Measurements from ENCODE around the gene NTRK2.

NTRK2 gene

DNA sequence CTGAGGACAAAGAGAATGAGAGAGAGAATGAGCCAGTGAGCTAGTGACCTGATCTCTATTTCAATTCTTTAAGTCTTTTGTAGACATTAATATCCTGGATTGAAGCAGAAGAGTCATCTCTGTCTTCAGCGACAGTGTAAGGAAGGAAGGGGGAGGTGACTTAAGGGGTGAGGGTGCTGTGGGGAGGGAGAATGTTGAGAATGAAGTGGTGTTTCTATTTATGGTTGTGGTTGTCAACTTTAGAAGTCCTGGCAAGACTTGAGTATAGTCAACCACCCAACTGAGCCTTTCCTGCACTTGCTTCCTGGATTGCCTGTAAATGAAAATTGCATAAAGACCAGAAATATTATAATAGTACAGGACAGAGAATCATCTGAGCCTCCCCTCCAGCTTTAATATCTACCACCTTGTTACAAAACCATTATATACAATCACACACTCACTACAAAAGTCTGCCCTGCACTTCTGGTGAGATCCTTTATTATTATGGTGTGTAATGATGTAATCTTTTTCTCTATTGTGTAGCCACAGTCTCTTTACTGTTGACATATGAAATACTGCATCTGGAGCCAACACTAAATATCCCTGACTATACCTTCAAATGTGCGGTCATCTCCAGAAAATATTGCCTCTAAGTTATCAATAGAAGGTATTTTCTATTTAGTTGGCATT is 91.7 kb downstream of the NTRK2 start:
- Histone ChIP-seq H3K9me3 (ENCODE audit: control insufficient read depth, low read length) (no peaks in the 10 kb centered on the region), H3K4me3 (ENCODE audit: insufficient read depth, low read depth, low read length) (no peak overlapping the region), H3K27ac (ENCODE audit: insufficient read depth, low read depth, low read length, poor library complexity, severe bottlenecking) (no peak overlapping the region), H3K27me3 (ENCODE audit: control insufficient read depth, insufficient read depth, low read length, poor library complexity, severe bottlenecking) (no peaks in the 10 kb centered on the region), H3K4me1 (ENCODE audit: control insufficient read depth, insufficient read depth, low read length) (no peaks in the 10 kb centered on the region), H3K36me3 (ENCODE audit: control insufficient read depth, insufficient read depth, low read length) (no peaks in the 10 kb centered on the region)
- 87 to 96% methylated on average over 2 of the region's 2 CpGs for WGBS, 2 experiments

DNA sequence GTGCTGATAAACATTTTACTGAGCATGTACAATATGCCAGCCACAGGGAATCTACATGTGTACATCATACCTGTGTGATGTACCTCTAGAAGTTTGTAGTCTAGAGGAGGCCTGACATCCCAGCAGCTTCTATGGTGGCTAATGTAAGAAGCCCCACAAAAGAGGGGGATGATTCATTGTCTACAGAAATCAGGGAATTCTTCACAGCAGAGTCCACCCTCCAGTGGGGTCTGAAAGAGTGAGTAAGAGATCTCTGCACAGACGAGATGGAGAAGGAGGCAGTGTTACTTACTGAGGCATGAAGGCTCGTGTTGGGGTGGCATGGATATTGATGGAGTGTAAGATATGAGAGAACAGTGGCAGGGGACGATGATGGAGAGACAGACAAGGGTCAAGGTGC is 103.0 kb downstream of the NTRK2 start:
- Histone ChIP-seq H3K4me1 (ENCODE audit: control insufficient read depth, insufficient read depth, low read length) (no peaks in the 10 kb centered on the region), H3K9me3 (ENCODE audit: control insufficient read depth, low read length) (no peaks in the 10 kb centered on the region), H3K27me3 (ENCODE audit: control insufficient read depth, insufficient read depth, low read length, poor library complexity, severe bottlenecking) (no peaks in the 10 kb centered on the region), H3K36me3 (ENCODE audit: control insufficient read depth, insufficient read depth, low read length) (no peaks in the 10 kb centered on the region), H3K27ac (ENCODE audit: insufficient read depth, low read depth, low read length, poor library complexity, severe bottlenecking) (no peak overlapping the region), H3K4me3 (ENCODE audit: insufficient read depth, low read depth, low read length) (no peak overlapping the region)
- WGBS, 2 experiments: 95% methylated on average over 3 of the region's 3 CpGs

DNA sequence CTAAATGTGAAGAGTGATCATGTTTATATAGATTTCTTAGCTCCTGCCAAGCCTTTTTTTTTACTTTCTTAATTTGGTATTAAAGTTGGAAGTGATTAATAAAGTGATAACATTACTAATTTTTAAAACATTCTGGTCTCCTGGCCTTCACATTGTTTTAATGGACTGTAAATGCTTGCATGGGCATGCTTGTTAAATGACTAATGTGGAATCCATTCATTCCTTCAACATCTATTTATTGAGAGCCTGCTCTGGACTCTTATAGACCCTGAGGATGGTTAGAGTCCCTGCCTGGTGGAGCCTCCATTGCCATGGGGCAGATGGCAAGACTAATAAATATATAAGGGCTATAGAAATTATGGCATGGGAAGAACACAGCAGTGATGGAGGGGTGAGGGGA is 103.5 kb downstream of the NTRK2 start:
- no peak overlapping the region for H3K4me3 ChIP-seq (ENCODE audit: insufficient read depth, low read depth, low read length)
- H3K4me1 ChIP-seq (ENCODE audit: control insufficient read depth, insufficient read depth, low read length): no peaks in the 10 kb centered on the region
- H3K9me3 ChIP-seq (ENCODE audit: control insufficient read depth, low read length): no peaks in the 10 kb centered on the region
- no peaks in the 10 kb centered on the region for H3K27me3 ChIP-seq (ENCODE audit: control insufficient read depth, insufficient read depth, low read length, poor library complexity, severe bottlenecking)
- H3K27ac ChIP-seq (ENCODE audit: insufficient read depth, low read depth, low read length, poor library complexity, severe bottlenecking): no peak overlapping the region
- no peaks in the 10 kb centered on the region for H3K36me3 ChIP-seq (ENCODE audit: control insufficient read depth, insufficient read depth, low read length)

DNA sequence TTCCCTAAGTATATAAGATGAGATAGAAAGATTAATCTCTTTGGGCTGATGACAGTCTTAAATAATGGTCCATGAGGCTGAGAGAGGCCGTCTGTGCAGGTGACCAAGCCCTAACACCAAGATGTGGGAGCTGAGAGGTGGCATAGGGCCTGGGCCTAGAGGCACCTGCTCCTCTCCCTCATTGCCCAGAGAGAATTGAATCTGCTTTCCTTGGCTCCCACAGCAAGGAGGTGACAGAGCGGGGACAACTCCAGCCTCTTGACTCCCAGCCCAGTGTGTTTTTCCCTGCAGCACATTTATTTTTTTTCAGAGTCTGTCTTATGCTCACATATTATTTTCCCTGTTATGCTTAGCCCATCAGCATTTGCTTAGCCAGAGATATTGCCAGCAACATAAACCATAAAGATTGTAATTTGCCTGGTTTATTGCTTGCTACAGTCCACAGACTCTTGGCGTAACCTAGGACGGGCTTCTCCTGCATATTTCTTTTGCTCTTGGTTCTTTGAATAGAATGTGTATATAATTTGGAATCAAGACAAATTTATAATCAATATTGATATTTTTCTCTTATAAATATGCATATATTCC is 105.6 kb downstream of the NTRK2 start:
- no peaks in the 10 kb centered on the region for H3K27me3 ChIP-seq (ENCODE audit: control insufficient read depth, insufficient read depth, low read length, poor library complexity, severe bottlenecking)
- H3K36me3 ChIP-seq (ENCODE audit: control insufficient read depth, insufficient read depth, low read length): no peaks in the 10 kb centered on the region
- WGBS, 2 experiments: 95% methylated on average over 2 to 4 of the region's 4 CpGs
- peaks cover 11% of the 10 kb centered on the region for H3K4me1 ChIP-seq (ENCODE audit: control insufficient read depth, insufficient read depth, low read length)
- no peak overlapping the region for H3K27ac ChIP-seq (ENCODE audit: insufficient read depth, low read depth, low read length, poor library complexity, severe bottlenecking)
- no peak overlapping the region for H3K4me3 ChIP-seq (ENCODE audit: insufficient read depth, low read depth, low read length)
- no peaks in the 10 kb centered on the region for H3K9me3 ChIP-seq (ENCODE audit: control insufficient read depth, low read length)

DNA sequence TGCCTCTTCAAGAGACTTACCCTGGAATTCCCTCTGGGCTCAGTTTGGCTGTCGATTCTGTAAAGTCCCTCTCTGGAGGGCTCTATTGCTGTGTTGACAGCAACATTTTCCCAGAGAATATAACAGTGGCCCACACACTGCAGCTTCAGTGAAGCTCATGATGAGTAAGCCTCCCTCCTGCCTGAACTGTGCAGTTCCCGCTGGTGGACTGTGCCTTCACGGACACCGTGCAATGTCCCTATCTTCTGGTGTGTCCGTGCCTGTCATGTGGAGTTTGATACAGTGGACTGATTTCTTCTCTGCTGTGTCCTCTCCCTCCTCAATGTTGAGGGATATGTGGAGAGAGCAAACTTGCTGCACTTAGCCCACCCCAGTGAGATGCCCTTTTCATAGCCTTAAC is 109.0 kb downstream of the NTRK2 start:
- Histone ChIP-seq H3K4me1 (ENCODE audit: control insufficient read depth, insufficient read depth, low read length) (peaks cover 11% of the 10 kb centered on the region), H3K27ac (ENCODE audit: insufficient read depth, low read depth, low read length, poor library complexity, severe bottlenecking) (no peak overlapping the region), H3K4me3 (ENCODE audit: insufficient read depth, low read depth, low read length) (no peak overlapping the region), H3K36me3 (ENCODE audit: control insufficient read depth, insufficient read depth, low read length) (no peaks in the 10 kb centered on the region), H3K27me3 (ENCODE audit: control insufficient read depth, insufficient read depth, low read length, poor library complexity, severe bottlenecking) (no peaks in the 10 kb centered on the region), H3K9me3 (ENCODE audit: control insufficient read depth, low read length) (no peaks in the 10 kb centered on the region)
- WGBS, 2 experiments: 85 to 92% methylated on average over 5 of the region's 5 CpGs

DNA sequence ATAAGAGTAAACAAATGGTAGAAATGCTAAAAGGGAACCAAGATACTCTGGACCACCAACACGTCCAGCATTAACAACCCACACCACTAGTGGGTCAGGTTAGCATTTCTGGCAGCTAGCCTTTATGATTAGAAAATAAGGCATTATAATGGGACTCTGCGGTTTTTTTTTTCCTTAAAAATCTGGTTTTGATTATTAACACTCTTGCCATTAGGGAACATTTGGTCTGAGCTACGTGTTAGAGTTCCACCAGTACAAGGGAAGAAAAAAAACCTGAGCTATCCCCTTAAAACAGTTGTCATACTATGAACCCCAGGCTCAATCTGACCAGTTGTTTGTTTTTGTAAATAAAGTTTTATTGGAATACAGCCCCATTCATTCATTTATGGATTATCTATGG is 110.4 kb downstream of the NTRK2 start:
- Histone ChIP-seq H3K9me3 (ENCODE audit: control insufficient read depth, low read length) (no peaks in the 10 kb centered on the region), H3K36me3 (ENCODE audit: control insufficient read depth, insufficient read depth, low read length) (no peaks in the 10 kb centered on the region), H3K4me3 (ENCODE audit: insufficient read depth, low read depth, low read length) (no peak overlapping the region), H3K27ac (ENCODE audit: insufficient read depth, low read depth, low read length, poor library complexity, severe bottlenecking) (no peak overlapping the region), H3K27me3 (ENCODE audit: control insufficient read depth, insufficient read depth, low read length, poor library complexity, severe bottlenecking) (no peaks in the 10 kb centered on the region), H3K4me1 (ENCODE audit: control insufficient read depth, insufficient read depth, low read length) (peaks cover 11% of the 10 kb centered on the region)
- 97 to 100% methylated on average over 2 to 3 of the region's 3 CpGs for WGBS, 2 experiments

DNA sequence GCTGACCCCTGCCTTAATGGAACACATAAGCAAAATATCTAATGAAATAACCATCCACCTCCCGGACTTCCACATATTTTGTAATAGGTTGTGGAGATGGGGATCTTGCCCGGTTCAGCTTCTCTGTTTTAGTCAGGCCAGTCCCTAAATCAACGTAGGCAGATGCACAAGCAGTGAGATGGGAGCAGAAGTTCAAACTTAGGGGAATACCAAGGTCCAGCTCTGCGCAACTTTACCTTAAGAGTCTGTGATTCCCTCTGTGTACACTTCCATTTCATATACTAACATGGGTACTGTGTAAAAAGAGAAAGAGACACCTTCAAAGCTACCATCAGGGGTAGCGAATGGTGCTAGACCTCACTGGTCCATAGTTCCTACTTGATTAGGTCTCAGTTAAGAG is 110.9 kb downstream of the NTRK2 start:
- Histone ChIP-seq H3K4me3 (ENCODE audit: insufficient read depth, low read depth, low read length) (no peak overlapping the region), H3K36me3 (ENCODE audit: control insufficient read depth, insufficient read depth, low read length) (no peaks in the 10 kb centered on the region), H3K27me3 (ENCODE audit: control insufficient read depth, insufficient read depth, low read length, poor library complexity, severe bottlenecking) (no peaks in the 10 kb centered on the region), H3K9me3 (ENCODE audit: control insufficient read depth, low read length) (no peaks in the 10 kb centered on the region), H3K27ac (ENCODE audit: insufficient read depth, low read depth, low read length, poor library complexity, severe bottlenecking) (no peak overlapping the region), H3K4me1 (ENCODE audit: control insufficient read depth, insufficient read depth, low read length) (peaks cover 11% of the 10 kb centered on the region)
- WGBS, 2 experiments: 92 to 96% methylated on average over 4 to 5 of the region's 5 CpGs

DNA sequence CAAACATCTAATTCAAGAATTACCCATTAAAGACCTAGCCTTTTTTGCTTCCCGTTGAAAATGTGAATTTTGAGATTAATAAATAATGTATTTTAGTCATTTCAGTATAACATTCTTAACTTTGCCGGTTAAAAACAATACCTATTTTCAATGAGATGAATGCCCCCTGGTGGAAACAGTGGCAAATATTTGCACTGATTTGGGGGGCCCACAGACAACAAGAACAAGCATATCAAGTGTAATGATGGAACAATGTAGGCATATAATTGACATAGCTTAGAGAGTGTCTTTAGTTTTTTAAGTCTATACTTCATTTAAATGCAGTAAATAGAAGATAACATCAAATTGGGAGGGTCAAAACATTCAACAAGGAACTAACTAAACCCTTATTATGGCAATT is 111.9 kb downstream of the NTRK2 start:
- H3K4me1 ChIP-seq (ENCODE audit: control insufficient read depth, insufficient read depth, low read length): peaks cover 11% of the 10 kb centered on the region
- no peaks in the 10 kb centered on the region for H3K27me3 ChIP-seq (ENCODE audit: control insufficient read depth, insufficient read depth, low read length, poor library complexity, severe bottlenecking)
- no peak overlapping the region for H3K27ac ChIP-seq (ENCODE audit: insufficient read depth, low read depth, low read length, poor library complexity, severe bottlenecking)
- no peak overlapping the region for H3K4me3 ChIP-seq (ENCODE audit: insufficient read depth, low read depth, low read length)
- whole genome bisulfite sequencing, 2 experiments: 63 to 86% methylated on average over 1 of the region's 2 CpGs
- H3K36me3 ChIP-seq (ENCODE audit: control insufficient read depth, insufficient read depth, low read length): no peaks in the 10 kb centered on the region
- no peaks in the 10 kb centered on the region for H3K9me3 ChIP-seq (ENCODE audit: control insufficient read depth, low read length)

DNA sequence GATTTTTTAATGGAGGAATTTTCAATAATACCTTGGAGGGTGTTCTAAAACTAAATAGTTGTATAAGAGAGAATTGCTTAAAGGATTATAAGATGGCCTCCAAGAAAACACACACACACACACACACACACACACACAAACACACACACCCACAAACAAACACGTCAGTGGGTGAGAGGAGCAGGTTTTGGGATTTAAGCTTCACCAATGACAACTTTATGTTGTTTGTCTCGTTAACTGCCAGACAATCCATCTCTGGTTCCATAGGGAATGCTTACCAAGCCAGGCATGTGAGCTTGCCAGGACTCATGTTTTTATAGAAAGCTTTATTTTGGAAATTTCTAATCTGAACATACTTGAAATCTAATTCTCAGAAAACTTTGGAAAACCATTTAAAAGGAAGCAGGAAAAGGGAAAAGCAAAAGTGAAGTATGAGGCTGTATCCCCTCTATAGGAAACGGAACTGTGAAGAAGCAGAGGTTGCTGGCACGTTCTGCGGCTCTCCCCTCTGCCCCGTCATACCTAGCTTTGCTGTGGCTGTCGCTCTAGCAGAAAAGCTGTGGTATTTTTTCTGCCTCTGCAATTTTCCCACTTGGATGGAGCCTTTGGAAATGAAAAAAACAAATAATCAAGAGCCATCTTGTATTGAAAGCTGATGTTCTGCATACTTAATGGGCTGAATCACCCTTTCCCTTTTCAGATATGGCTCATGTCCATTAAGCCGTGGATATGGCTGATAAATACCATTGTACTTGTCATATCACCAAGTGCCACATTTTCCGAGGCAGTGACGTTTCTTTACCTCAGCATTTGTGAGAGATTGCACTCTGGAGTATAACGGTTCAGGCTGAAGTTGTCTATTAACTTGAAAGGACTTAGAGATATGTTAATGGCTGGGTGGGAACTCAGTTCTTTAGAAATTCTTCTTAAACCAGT is 112.7 kb downstream of the NTRK2 start:
- no peak overlapping the region for H3K27ac ChIP-seq (ENCODE audit: insufficient read depth, low read depth, low read length, poor library complexity, severe bottlenecking)
- peaks cover 11% of the 10 kb centered on the region for H3K4me1 ChIP-seq (ENCODE audit: control insufficient read depth, insufficient read depth, low read length)
- no peaks in the 10 kb centered on the region for H3K36me3 ChIP-seq (ENCODE audit: control insufficient read depth, insufficient read depth, low read length)
- H3K9me3 ChIP-seq (ENCODE audit: control insufficient read depth, low read length): no peaks in the 10 kb centered on the region
- 91 to 96% methylated on average over 11 of the region's 11 CpGs for WGBS, 2 experiments
- no peak overlapping the region for H3K4me3 ChIP-seq (ENCODE audit: insufficient read depth, low read depth, low read length)
- H3K27me3 ChIP-seq (ENCODE audit: control insufficient read depth, insufficient read depth, low read length, poor library complexity, severe bottlenecking): no peaks in the 10 kb centered on the region

DNA sequence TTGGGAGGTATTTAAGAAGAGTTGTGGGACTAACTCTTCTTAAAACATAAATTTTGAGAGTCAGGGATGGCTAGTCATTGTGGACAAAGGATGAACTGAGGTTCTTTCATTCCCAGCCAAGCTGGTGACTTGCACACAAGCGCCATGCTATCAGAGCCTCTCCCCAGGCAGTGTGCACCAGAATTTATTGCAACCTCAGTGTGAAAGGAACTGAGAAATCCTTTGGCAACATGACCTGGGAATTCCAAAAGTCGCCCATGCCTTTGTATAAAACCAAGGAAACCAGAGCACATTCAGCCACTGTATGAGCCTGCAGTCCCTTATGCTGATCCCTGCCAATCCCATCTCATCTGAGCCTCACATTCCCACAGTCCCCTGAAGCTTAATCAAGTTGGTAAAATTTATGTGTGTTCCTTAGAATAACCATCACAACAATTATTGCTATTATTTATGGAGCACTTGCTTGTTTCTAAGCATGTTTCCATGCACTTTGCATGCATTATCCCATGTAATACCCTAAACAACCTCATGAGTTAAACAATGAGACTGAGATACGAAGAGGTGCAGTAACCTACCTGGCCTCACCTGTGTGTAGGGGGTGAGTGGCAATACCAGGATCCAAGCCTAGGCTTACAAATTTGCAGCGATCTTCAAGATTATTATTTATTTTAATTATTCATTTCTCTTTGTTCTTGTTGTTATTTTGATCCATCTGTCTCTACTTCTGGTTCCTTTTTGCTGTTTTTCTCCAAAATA is 116.4 kb downstream of the NTRK2 start:
- no peaks in the 10 kb centered on the region for H3K27me3 ChIP-seq (ENCODE audit: control insufficient read depth, insufficient read depth, low read length, poor library complexity, severe bottlenecking)
- H3K36me3 ChIP-seq (ENCODE audit: control insufficient read depth, insufficient read depth, low read length): no peaks in the 10 kb centered on the region
- 86 to 92% methylated on average over 3 to 4 of the region's 4 CpGs for WGBS, 2 experiments
- no peak overlapping the region for H3K27ac ChIP-seq (ENCODE audit: insufficient read depth, low read depth, low read length, poor library complexity, severe bottlenecking)
- no peak overlapping the region for H3K4me3 ChIP-seq (ENCODE audit: insufficient read depth, low read depth, low read length)
- no peaks in the 10 kb centered on the region for H3K9me3 ChIP-seq (ENCODE audit: control insufficient read depth, low read length)
- no peaks in the 10 kb centered on the region for H3K4me1 ChIP-seq (ENCODE audit: control insufficient read depth, insufficient read depth, low read length)

Data from ectodermal cell (in vitro differentiated cells).